Measurements from ENCODE around the gene ILDR2. TPM values are rescaled to one million over a fixed set of nuclear protein-coding genes. Genes with fewer than 3 reads are reported as not detected.

The ILDR2 gene
- total and polyA plus RNA-seq, 2 donors (not counting 3 experiments of a cell fraction or from before 2014, with no cell fraction given) = not detected

GRCh38 chr1:166960858-166961474 lies 14.4 kb downstream of the ILDR2 start:
- BruUV-seq (replicated peaks) = no TSS peak
- Histone ChIP-seq H3K4me1 (ENCODE audit: control insufficient read depth, extremely low read depth, insufficient read depth, low read length) (no peaks in the 10 kb centered on the region), H3K36me3 (ENCODE audit: control insufficient read depth in 2 of 2, extremely low read depth in 1 of 2, insufficient read depth in 2 of 2, low read length in 2 of 2) (no peaks in the 10 kb centered on the region), H4K20me1 (replicated peaks; ENCODE audit: control insufficient read depth, extremely low read depth, insufficient read depth, low read length) (no peaks in the 10 kb centered on the region), H3K4me2 (ENCODE audit: insufficient read depth, low read length) (no peak overlapping the region), H3K9me1 (replicated peaks; ENCODE audit: control insufficient read depth, extremely low read depth, insufficient read depth, low read length) (no peaks in the 10 kb centered on the region), H3K27ac (ENCODE audit: insufficient read depth, low read depth, low read length) (no peak overlapping the region), H3K9me3 (replicated peaks; ENCODE audit: control insufficient read depth, insufficient read depth, low read length) (no peaks in the 10 kb centered on the region), H3K79me2 (ENCODE audit: control insufficient read depth, insufficient read depth, low read length) (no peaks in the 10 kb centered on the region), H3K27me3 (ENCODE audit: control insufficient read depth in 2 of 2, insufficient read depth in 2 of 2, low read length in 2 of 2) (no peaks in the 10 kb centered on the region), H3K4me3 (replicated peaks in 1 of 3; ENCODE audit: insufficient read depth in 1 of 3, low read depth in 1 of 3, low read length in 3 of 3) (no peak overlapping the region), H3K9ac (replicated peaks; ENCODE audit: extremely low read depth, insufficient read depth, low read length) (no peak overlapping the region), H2AFZ (ENCODE audit: low read depth, low read length) (no peak overlapping the region)
- dilution Hi-C loops (cut with MboI; ENCODE audit: extremely low pct_ligation_motif_present, low sequenced_read_pairs) (no loop called here), intact Hi-C loops (cut with micrococcal nuclease) (no loop called here)
- FAIRE-seq = no peak
- POLR2A ChIA-PET = no interaction called here
- CTCF ChIA-PET = no interaction called here
- TF ChIP-seq POLR2AphosphoS5 (IDR thresholded peaks at IDR 0.05; ENCODE audit: insufficient read depth, low read depth, low read length) (no peak), MYC (IDR thresholded peaks at IDR 0.05; ENCODE audit: low read depth, low read length) (no peak), GATA2 (IDR thresholded peaks at IDR 0.05; ENCODE audit: insufficient read depth, insufficient read length, low read depth, low read length) (no peak), POLR2A (IDR thresholded peaks at IDR 0.05; ENCODE audit: low read depth, low read length) (no peak), JUN (IDR thresholded peaks at IDR 0.05; ENCODE audit: borderline replicate concordance, insufficient read depth, insufficient read length, low read depth) (no peak), FOS (IDR thresholded peaks at IDR 0.05; ENCODE audit: borderline replicate concordance, insufficient read depth, low read length) (no peak), CTCF (IDR thresholded peaks at IDR 0.05; ENCODE audit: extremely low read depth in 1 of 2, insufficient read depth in 1 of 2, low read depth in 1 of 2, low read length in 2 of 2) (no peak), EZH2 (IDR thresholded peaks at IDR 0.05; ENCODE audit: borderline replicate concordance, low read depth, low read length, severe bottlenecking) (no peak), MAX (IDR thresholded peaks at IDR 0.05; ENCODE audit: insufficient read depth, insufficient read length) (no peak)
- no peak for DNase-seq (ENCODE audit: low read depth, low spot score)
